Measurements from ENCODE around the gene MED12L. TPM values are rescaled to one million over a fixed set of nuclear protein-coding genes. Genes with fewer than 3 reads are reported as not detected.

The MED12L gene, protein sequence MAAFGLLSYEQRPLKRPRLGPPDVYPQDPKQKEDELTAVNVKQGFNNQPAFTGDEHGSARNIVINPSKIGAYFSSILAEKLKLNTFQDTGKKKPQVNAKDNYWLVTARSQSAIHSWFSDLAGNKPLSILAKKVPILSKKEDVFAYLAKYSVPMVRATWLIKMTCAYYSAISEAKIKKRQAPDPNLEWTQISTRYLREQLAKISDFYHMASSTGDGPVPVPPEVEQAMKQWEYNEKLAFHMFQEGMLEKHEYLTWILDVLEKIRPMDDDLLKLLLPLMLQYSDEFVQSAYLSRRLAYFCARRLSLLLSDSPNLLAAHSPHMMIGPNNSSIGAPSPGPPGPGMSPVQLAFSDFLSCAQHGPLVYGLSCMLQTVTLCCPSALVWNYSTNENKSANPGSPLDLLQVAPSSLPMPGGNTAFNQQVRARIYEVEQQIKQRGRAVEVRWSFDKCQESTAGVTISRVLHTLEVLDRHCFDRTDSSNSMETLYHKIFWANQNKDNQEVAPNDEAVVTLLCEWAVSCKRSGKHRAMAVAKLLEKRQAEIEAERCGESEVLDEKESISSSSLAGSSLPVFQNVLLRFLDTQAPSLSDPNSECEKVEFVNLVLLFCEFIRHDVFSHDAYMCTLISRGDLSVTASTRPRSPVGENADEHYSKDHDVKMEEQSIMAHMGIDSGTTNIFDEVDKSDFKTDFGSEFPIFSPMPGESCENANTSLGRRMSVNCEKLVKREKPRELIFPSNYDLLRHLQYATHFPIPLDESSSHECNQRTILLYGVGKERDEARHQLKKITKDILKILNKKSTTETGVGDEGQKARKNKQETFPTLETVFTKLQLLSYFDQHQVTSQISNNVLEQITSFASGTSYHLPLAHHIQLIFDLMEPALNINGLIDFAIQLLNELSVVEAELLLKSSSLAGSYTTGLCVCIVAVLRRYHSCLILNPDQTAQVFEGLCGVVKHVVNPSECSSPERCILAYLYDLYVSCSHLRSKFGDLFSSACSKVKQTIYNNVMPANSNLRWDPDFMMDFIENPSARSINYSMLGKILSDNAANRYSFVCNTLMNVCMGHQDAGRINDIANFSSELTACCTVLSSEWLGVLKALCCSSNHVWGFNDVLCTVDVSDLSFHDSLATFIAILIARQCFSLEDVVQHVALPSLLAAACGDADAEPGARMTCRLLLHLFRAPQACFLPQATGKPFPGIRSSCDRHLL (N-terminal part only)
- total RNA-seq, result 0.82 TPM
- polyA plus RNA-seq (ENCODE audit: insufficient read depth, low read depth, low replicate concordance), result 0.13 TPM
- long read RNA-seq, donor 1, result 0 reads
- long read RNA-seq, donor 2, result 0 reads
- long read RNA-seq, donor 3, result 0 reads
- long read RNA-seq, donor 4, result 0 reads
- long read RNA-seq, donor 5, result 0 reads
- long read RNA-seq, donor 6, result 0 reads
- long read RNA-seq, donor 7, result 0 reads
- long read RNA-seq, donor 8, result 0 reads
- long read RNA-seq, donor 9, result 0 reads
- long read RNA-seq, donor 10, result 0 reads

DNA sequence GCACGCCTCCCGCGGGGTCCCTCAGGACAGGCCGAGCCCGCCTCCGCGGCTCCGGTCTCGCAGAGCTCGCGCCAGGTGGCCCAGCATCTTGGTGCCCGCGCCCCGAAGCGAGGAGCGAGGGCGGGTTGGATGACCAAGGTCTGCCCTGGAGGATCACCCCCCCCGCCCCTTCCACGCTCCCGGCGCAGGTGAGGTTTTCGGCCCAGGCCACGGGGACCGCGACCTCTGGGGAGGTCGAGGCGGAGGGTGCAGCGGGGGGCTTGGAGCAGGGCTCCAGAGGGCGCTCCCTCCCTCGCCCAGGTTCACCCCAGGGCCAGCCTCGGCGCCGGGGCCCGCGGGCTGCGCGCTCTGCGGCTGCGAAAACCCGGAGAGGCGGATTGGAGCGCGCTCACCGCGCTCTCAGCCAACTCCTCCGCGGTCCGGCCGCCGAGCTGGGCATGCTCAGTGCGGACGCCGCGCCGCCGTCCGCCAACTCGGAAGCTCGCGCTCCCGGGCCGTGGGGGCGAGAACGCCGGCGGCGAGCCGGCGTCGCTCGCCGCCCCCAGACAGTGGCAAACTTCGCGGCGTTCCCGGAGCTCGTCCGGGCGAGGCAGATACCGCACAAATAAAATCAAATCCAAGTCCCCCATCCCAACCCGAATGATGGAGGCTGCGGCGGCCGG is at the start of gene MED12L:
TSS of gene MED12L (plus strand) at position 438 of the 662 bp plus-strand sequence. CDS start 1,263 bp downstream, outside the sequence.
- Histone ChIP-seq H3K27ac (ENCODE audit: low read depth in 2 of 2, low read length in 2 of 2) (no peak within 1 kb of the TSS), H3K4me1 (ENCODE audit: control insufficient read depth in 2 of 3, insufficient read depth in 2 of 3, low read depth in 1 of 3, low read length in 3 of 3) (no peaks in the 10 kb centered on the region), H3K9me3 (ENCODE audit: control insufficient read depth in 2 of 3, insufficient read depth in 1 of 3, low read length in 3 of 3) (no peaks in the 10 kb centered on the region), H3K4me3 (ENCODE audit: low read length in 3 of 3) (peak within 1 kb of the TSS; percentile 44 to 63 (median 62)), H3K27me3 (ENCODE audit: control insufficient read depth, insufficient read depth, low read length) (peaks cover 4% of the 10 kb centered on the region), H3K9ac (ENCODE audit: low read length in 3 of 3) (no peak within 1 kb of the TSS), H3K36me3 (ENCODE audit: control insufficient read depth in 2 of 3, insufficient read depth in 3 of 3, low read length in 3 of 3) (no peaks in the 10 kb centered on the region)
- FAIRE-seq (no peak), DNase-seq (peak; percentile 79 to 91 (median 85))
- intact Hi-C loops (cut with DNase I), result no loop called here
- TF ChIP-seq, protein P1, sequence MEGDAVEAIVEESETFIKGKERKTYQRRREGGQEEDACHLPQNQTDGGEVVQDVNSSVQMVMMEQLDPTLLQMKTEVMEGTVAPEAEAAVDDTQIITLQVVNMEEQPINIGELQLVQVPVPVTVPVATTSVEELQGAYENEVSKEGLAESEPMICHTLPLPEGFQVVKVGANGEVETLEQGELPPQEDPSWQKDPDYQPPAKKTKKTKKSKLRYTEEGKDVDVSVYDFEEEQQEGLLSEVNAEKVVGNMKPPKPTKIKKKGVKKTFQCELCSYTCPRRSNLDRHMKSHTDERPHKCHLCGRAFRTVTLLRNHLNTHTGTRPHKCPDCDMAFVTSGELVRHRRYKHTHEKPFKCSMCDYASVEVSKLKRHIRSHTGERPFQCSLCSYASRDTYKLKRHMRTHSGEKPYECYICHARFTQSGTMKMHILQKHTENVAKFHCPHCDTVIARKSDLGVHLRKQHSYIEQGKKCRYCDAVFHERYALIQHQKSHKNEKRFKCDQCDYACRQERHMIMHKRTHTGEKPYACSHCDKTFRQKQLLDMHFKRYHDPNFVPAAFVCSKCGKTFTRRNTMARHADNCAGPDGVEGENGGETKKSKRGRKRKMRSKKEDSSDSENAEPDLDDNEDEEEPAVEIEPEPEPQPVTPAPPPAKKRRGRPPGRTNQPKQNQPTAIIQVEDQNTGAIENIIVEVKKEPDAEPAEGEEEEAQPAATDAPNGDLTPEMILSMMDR (IDR thresholded peaks at IDR 0.05; ENCODE audit: borderline replicate concordance, extremely low read depth, insufficient read depth), result no peak

DNA sequence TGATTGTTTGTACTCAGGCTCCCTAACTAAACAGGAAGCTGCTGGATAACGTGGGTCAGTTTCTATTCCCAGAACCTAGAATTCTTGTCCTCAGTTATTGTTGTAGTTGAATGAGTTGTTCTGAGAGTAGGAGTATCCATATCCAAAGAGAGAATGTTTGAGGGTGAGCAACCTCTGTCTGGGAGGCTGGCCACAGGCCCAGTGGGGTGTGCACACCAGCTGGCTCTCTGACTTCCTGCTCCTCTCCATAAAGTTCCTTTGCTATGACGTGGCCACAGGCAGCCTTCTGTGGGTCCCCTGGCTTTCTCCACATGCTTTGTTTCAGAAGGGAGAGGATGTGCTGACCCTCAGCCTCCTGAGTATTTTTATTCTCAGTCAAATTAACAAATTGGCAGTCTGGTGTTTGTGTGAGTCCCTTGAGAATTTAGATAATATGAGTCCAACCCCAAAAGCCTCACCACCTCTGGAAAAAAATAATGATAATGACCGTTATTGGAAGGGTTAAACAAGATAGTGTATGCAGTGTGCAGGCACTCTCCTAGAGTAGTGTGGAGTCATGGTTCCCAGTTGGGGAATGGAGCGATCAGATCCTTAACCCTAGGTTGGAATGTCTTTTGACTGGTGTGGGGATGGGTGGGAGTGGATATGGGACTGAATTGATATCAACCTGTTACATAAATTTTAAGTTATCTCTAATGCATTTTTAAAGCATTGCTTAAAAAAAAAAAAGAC is 47.6 kb upstream of the MED12L start:
- Histone ChIP-seq H3K9ac (ENCODE audit: low read length in 3 of 3) (no peak overlapping the region), H3K4me1 (ENCODE audit: control insufficient read depth in 2 of 3, insufficient read depth in 2 of 3, low read depth in 1 of 3, low read length in 3 of 3) (no peaks in the 10 kb centered on the region), H3K9me3 (ENCODE audit: control insufficient read depth in 2 of 3, insufficient read depth in 1 of 3, low read length in 3 of 3) (peaks cover 0 to 4% (median 0%) of the 10 kb centered on the region in 3 donors), H3K27me3 (ENCODE audit: control insufficient read depth, insufficient read depth, low read length) (no peaks in the 10 kb centered on the region), H3K4me3 (ENCODE audit: low read length in 3 of 3) (no peak overlapping the region), H3K36me3 (ENCODE audit: control insufficient read depth in 2 of 3, insufficient read depth in 3 of 3, low read length in 3 of 3) (no peaks in the 10 kb centered on the region), H3K27ac (ENCODE audit: low read depth in 2 of 2, low read length in 2 of 2) (no peak overlapping the region)
- intact Hi-C loops (cut with DNase I), result no loop called here
- peak in 4 of 5 donors; percentile 21 to 78 (median 48) for DNase-seq
- TF ChIP-seq, protein P1 (IDR thresholded peaks at IDR 0.05; ENCODE audit: borderline replicate concordance, extremely low read depth, insufficient read depth), result no peak
- FAIRE-seq, result no peak

DNA sequence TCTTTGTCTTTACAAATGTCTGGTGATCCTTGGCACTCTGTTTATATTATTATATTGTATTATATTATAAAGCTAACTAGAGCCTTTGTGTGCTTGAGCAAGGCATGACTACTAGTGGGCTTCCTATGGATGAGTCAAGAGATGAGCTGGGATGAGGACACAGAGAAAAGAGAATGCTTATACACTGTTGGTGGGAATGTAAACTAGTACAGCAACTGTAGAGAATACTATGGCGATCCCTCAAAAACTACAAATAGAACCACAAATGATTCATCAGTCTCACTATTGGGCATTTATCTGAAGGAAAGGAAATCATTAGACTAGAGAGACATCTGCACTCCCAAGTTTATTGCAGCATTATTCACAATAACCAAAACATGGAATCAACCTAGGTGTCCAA is 40.8 kb upstream of the MED12L start:
- no peak for FAIRE-seq

More for the DNA sequence above, 40.8 kb upstream of the MED12L start:
- DNase-seq, result no peak
- TF ChIP-seq, protein P1 (IDR thresholded peaks at IDR 0.05; ENCODE audit: borderline replicate concordance, extremely low read depth, insufficient read depth), result no peak
- H3K36me3 ChIP-seq (ENCODE audit: control insufficient read depth in 2 of 3, insufficient read depth in 3 of 3, low read length in 3 of 3), result no peaks in the 10 kb centered on the region
- H3K4me1 ChIP-seq (ENCODE audit: control insufficient read depth in 2 of 3, insufficient read depth in 2 of 3, low read depth in 1 of 3, low read length in 3 of 3), result no peaks in the 10 kb centered on the region
- no peaks in the 10 kb centered on the region for H3K27me3 ChIP-seq (ENCODE audit: control insufficient read depth, insufficient read depth, low read length)
- no peaks in the 10 kb centered on the region for H3K9me3 ChIP-seq (ENCODE audit: control insufficient read depth in 2 of 3, insufficient read depth in 1 of 3, low read length in 3 of 3)
- H3K4me3 ChIP-seq (ENCODE audit: low read length in 3 of 3), result no peak overlapping the region
- no peak overlapping the region for H3K27ac ChIP-seq (ENCODE audit: low read depth in 2 of 2, low read length in 2 of 2)
- intact Hi-C loops (cut with DNase I), result no loop called here
- no peak overlapping the region for H3K9ac ChIP-seq (ENCODE audit: low read length in 3 of 3)

All from kidney (tissue), 22 donors.